Adrenal gland (tissue), 12 donors: ENCODE data around the gene TPD52L1. TPM values are rescaled to one million over a fixed set of nuclear protein-coding genes. Genes with fewer than 3 reads are reported as not detected.

Source experiments
- DNase-seq, 7 donors: peaks; one replicate each; pipeline ENCODE4 v3.0.0-alpha.2; 2019 to 2020
- H3K27ac ChIP-seq, 5 donors: fragments of 200-600 bp; sonication (generic) in 4 of 5; 1 replicate in 3 of 5; 2 replicates in 2 of 5; pipeline versions ENCODE4 v1.5.1 to v1.8.0; 2016 to 2020; ENCODE audit warnings: mild to moderate bottlenecking in 1 of 5
- H3K27me3 ChIP-seq: fragments of 200-600 bp; 2 replicates; pipeline ENCODE4 v1.8.0; 2021
- H3K36me3 ChIP-seq, 2 donors: fragments of 200-600 bp; replicated peaks in 1 of 2; 1 replicate in 1 of 2; 2 replicates in 1 of 2; pipeline versions ENCODE4 v1.5.1 to v1.8.0; 2018 to 2022
- H3K4me1 ChIP-seq, 2 donors: fragments of 200-600 bp; replicated peaks in 1 of 2; 1 replicate in 1 of 2; 2 replicates in 1 of 2; pipeline versions ENCODE4 v1.5.1 to v1.8.0; 2018 to 2021
- H3K4me3 ChIP-seq, 4 donors: fragments of 200-600 bp; sonication (generic) in 3 of 4; one replicate each; pipeline ENCODE4 v1.5.1; 2016 to 2018
- H3K9me3 ChIP-seq, 3 donors: fragments of 200-600 bp; sonication (generic) in 1 of 3; replicated peaks in 1 of 3; 1 replicate in 2 of 3; 2 replicates in 1 of 3; pipeline versions ENCODE4 v1.5.1 to v1.8.0; 2016 to 2021
- POLR2A ChIP-seq, 2 donors: fragments of 450-650 bp; IDR thresholded peaks; one replicate each; pipeline ENCODE4 v1.6.1; 2017; ENCODE audit warnings: antibody characterized with exemption in 2 of 2, mild to moderate bottlenecking in 2 of 2, moderate library complexity in 1 of 2
- WGBS, 4 donors: extraction: QIAGEN DNeasy Blood & Tissue Kit in 2 of 4; methylation state at CpG; one replicate each; pipeline versions ENCODE4 v1.1.5 to v1.1.7; 2013 to 2017; 5-methylcytosine and 5-hydroxymethylcytosine counted together
- intact Hi-C, 2 donors: fragments of 100-400 bp; cut with DNase I; formaldehyde crosslinking; loops; one replicate each; pipeline versions ENCODE4 v1.14.1 to v1.15.0; 2022 to 2023
- polyA plus RNA-seq, 3 donors: library from polyadenylated mRNA; stranded (reverse); fragments of 200-250 nt in 2 of 3; fragments of 350-450 nt in 1 of 3; fragmentation: Illumina TruSeq in 1 of 3; extraction: RNeasy Lipid Tissue Mini Kit (QIAGEN cat#74804) in 1 of 3; gene quantifications; one replicate each; pipeline ENCODE4 v1.2.3, GENCODE V29; 2013 to 2014
- total RNA-seq, 9 donors: library from RNA; depleted of rRNA in 4 of 9; stranded (reverse); fragments of >200 nt in 4 of 9; fragments of 120-200 nt in 1 of 9; fragmentation: NEBNext Ultra II Directional in 1 of 9; extraction: Animal tissue kit (Norgen Biotek cat#: 25700) in 1 of 9; gene quantifications; one replicate each; pipeline versions ENCODE4 v1.1.0 to v1.2.4, GENCODE V29; 2013 to 2023
- TF ChIP-seq, protein P1 (sequence below), 6 experiments: fragments of 450-650 bp in 4 of 6; fragments of 200-600 bp in 2 of 6; sonication (generic) in 1 of 6; IDR thresholded peaks; 1 replicate in 5 of 6; 2 replicates in 1 of 6; pipeline versions ENCODE4 v1.5.1 to v1.8.0; 2016 to 2021; ENCODE audit warnings: antibody characterized with exemption in 6 of 6, mild to moderate bottlenecking in 2 of 6, moderate library complexity in 1 of 6
- donor health status: healthy with polysubstance abuse.
- donor health status: Bipolar disorder and iron deficiency.
- donor health status: DM: yes; HTN: yes; CAD: no.
- donor health status: DM: no; HTN: no; CAD: no.
- donor health status: DM: no; HTN: no; CAD: no.
- donor health status: DM: yes; HTN: yes; CAD: no.

The TPD52L1 gene
- total and polyA plus RNA-seq, 12 donors: 37.0 to 2,041 (median 435) TPM

DNA sequence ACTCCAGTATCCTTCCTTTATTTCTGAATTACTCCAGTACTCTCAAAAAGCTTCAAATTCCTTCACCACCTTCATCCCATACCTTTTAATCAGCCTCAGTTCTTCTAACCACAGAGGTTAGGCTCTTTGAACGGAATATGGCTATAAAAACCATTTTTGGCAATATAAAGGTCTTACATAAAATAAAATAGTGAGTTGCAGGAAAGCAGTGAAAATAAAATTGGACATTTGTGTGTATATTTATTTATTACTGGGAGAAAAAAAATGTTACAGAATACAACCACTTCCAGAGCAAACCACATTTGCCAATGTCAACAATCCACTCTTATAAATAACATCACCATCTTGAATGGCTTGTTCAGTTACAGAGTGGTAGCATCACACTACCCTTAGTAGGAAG is 140.5 kb downstream of the TPD52L1 start:
- no peak overlapping the region for H3K27ac ChIP-seq
- H3K36me3 ChIP-seq: peaks cover 0 to 25% of the 10 kb centered on the region in 2 donors
- WGBS, 4 donors: 84 to 95% (median 91%) methylated on average over 1 of the region's 1 CpG
- TF ChIP-seq POLR2A (IDR thresholded peaks at IDR 0.05): no peak
- TF ChIP-seq, protein P1, sequence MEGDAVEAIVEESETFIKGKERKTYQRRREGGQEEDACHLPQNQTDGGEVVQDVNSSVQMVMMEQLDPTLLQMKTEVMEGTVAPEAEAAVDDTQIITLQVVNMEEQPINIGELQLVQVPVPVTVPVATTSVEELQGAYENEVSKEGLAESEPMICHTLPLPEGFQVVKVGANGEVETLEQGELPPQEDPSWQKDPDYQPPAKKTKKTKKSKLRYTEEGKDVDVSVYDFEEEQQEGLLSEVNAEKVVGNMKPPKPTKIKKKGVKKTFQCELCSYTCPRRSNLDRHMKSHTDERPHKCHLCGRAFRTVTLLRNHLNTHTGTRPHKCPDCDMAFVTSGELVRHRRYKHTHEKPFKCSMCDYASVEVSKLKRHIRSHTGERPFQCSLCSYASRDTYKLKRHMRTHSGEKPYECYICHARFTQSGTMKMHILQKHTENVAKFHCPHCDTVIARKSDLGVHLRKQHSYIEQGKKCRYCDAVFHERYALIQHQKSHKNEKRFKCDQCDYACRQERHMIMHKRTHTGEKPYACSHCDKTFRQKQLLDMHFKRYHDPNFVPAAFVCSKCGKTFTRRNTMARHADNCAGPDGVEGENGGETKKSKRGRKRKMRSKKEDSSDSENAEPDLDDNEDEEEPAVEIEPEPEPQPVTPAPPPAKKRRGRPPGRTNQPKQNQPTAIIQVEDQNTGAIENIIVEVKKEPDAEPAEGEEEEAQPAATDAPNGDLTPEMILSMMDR (IDR thresholded peaks at IDR 0.05): no peak
- intact Hi-C loops: no loop called here
- H3K9me3 ChIP-seq: no peaks in the 10 kb centered on the region
- no peaks in the 10 kb centered on the region for H3K27me3 ChIP-seq
- peaks cover 12 to 28% of the 10 kb centered on the region in 2 donors for H3K4me1 ChIP-seq
- no peak overlapping the region for H3K4me3 ChIP-seq
- DNase-seq: no peak

DNA sequence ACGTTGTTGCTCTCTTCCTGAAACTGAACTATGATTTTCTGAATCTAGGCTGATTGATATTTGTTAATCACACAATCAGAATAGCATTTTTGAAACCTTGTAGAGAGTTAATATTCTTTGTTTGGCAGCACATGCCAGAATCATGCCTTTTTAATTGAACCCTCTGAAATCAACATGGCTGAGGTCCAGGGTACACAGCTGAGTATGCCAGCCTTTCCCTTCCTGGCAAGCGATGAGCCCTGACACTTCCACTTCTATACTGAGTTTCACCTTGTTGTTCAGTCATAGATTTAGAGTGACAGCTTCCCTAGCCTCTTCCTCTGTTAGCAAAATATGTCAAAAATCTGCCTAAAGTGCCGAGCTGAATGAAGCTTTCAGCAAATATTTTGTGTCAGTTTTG is 141.4 kb downstream of the TPD52L1 start:
- Histone ChIP-seq H3K27ac (peak overlapping the region in 1 of 5 donors; percentile 32), H3K4me3 (no peak overlapping the region), H3K36me3 (peaks cover 0 to 28% of the 10 kb centered on the region in 2 donors), H3K9me3 (no peaks in the 10 kb centered on the region), H3K27me3 (no peaks in the 10 kb centered on the region), H3K4me1 (peaks cover 15 to 37% of the 10 kb centered on the region in 2 donors)
- WGBS, 4 donors: 48 to 66% (median 60%) methylated on average over 3 of the region's 3 CpGs
- no peak for TF ChIP-seq POLR2A (IDR thresholded peaks at IDR 0.05)
- TF ChIP-seq, protein P1 (IDR thresholded peaks at IDR 0.05): no peak
- intact Hi-C loops: no loop called here
- DNase-seq: no peak

DNA sequence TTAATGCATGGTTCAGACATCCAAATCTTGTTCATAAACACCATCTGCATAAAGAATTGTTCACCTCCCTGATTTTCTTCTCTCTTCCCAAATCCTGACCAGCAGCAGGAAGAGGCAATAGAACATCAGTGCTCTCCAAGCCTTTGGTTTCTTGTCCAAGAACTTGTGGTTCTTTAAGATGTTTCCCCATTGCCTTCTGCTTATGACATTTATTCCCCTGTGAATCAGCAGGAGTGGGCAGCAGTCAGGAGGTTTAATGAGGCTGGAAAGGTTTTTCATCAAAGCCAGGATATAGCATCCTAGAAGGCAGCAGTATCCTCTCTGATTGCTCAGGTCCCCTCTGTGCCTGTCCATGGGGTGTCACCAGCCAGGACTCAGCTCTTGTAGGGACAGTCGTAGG is 142.9 kb downstream of the TPD52L1 start:
- Histone ChIP-seq H3K36me3 (peaks cover 0 to 28% of the 10 kb centered on the region in 2 donors), H3K27me3 (no peaks in the 10 kb centered on the region), H3K27ac (no peak overlapping the region), H3K4me3 (no peak overlapping the region), H3K9me3 (no peaks in the 10 kb centered on the region), H3K4me1 (peaks cover 25 to 49% of the 10 kb centered on the region in 2 donors)
- intact Hi-C loops: no loop called here
- 75 to 98% (median 91%) methylated on average over 1 of the region's 1 CpG for WGBS, 4 donors
- DNase-seq: no peak
- no peak for TF ChIP-seq POLR2A (IDR thresholded peaks at IDR 0.05)
- TF ChIP-seq, protein P1 (IDR thresholded peaks at IDR 0.05): no peak

DNA sequence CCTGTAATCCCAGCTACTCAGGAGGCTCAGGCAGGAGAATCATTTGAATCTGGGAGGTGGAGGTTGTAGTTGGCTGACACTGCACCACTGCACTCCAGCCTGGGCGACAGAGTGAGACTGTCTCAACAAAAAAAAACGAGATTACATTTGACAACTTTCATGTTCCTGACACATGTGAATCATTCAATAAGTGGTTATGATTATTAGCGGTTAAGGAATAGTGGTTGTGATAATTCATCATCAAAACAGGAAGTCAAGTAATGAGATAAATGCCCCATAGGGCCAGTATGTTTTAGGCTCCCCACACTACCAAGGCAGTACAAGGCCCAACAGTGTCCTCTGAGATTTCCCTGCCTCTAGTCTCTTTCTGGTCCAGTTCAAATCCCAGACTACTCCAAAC is 145.7 kb downstream of the TPD52L1 start:
- intact Hi-C loops: no loop called here

More for the DNA sequence above, 145.7 kb downstream of the TPD52L1 start:
- Histone ChIP-seq H3K27ac (no peak overlapping the region), H3K4me3 (no peak overlapping the region), H3K4me1 (peaks cover 25 to 46% of the 10 kb centered on the region in 2 donors), H3K36me3 (peaks cover 0 to 24% of the 10 kb centered on the region in 2 donors), H3K9me3 (no peaks in the 10 kb centered on the region), H3K27me3 (no peaks in the 10 kb centered on the region)
- no peak for DNase-seq
- TF ChIP-seq POLR2A (IDR thresholded peaks at IDR 0.05): no peak
- TF ChIP-seq, protein P1 (IDR thresholded peaks at IDR 0.05): no peak
- 92 to 99% (median 93%) methylated on average over 3 of the region's 3 CpGs for WGBS, 4 donors
